HepG2 (cell line): ENCODE data around the gene ATIC. TPM values are rescaled to one million over a fixed set of nuclear protein-coding genes. Genes with fewer than 3 reads are reported as not detected.
A peak's percentile ranks its signal among the peaks of the same experiment; 100 is the strongest.

Experiments used
- ATAC-seq: fragments of 200-7000 bp; cut with Tn5 transposase; 3 replicates; pipeline ENCODE4 v1.9.1; 2020; ENCODE audit warnings: mild to moderate bottlenecking, moderate library complexity
- BruUV-seq: library from RNA; stranded (reverse); fragments of 400-500 nt; replicated peaks from 2 replicates; lab custom pipeline; 2021; lab: Mats Ljungman, UMichigan
- CTCF ChIA-PET: fragments of 300-600 bp; formaldehyde crosslinking; extraction: SDS; loops from one replicate; lab custom pipeline; 2021; ENCODE audit warnings: low total read pairs, inconsistent platforms, low intra/inter-chr PET ratio; lab: Yijun Ruan, JAX
- POLR2A ChIA-PET: fragments of 350-600 bp; sonication (Branson Sonifier 250); formaldehyde crosslinking; loops from one replicate; lab custom pipeline; 2020; ENCODE audit warnings: antibody characterized with exemption, inconsistent platforms; lab: Yijun Ruan, JAX
- DNase-seq: peaks from one replicate; pipeline ENCODE4 v3.0.0-alpha.2; 2015; ENCODE audit warnings: low spot score
- FAIRE-seq: peaks from 3 replicates; lab custom pipeline; 2011; peaks lifted over from hg19 to GRCh38; lab: Jason Lieb, UNC
- H2AFZ ChIP-seq: one replicate; pipeline ENCODE4 v1.6.1; 2011; ENCODE audit warnings: low read length, inconsistent platforms
- H3K27ac ChIP-seq: fragments of 300-600 bp; 3 replicates; pipeline ENCODE4 v1.8.0; 2011; ENCODE audit warnings: mixed run types, mild to moderate bottlenecking, mixed read lengths, low read length, inconsistent platforms; ENCODE audit not compliant: insufficient read depth; ENCODE audit errors: extremely low read length
- H3K27me3 ChIP-seq, 2 experiments: fragments of 200-600 bp in 1 of 2; 2 replicates in 1 of 2; 3 replicates in 1 of 2; pipeline versions ENCODE4 v1.6.0 to v1.8.0; 2011; ENCODE audit warnings: low read length in 2 of 2, mild to moderate bottlenecking in 2 of 2, moderate library complexity in 2 of 2, inconsistent platforms in 1 of 2; ENCODE audit not compliant: insufficient read depth in 2 of 2, control insufficient read depth in 1 of 2
- H3K36me3 ChIP-seq, 2 experiments: fragments of 200-600 bp in 1 of 2; replicated peaks in 1 of 2; 2 replicates in 1 of 2; 3 replicates in 1 of 2; pipeline versions ENCODE4 v1.5.1 to v1.8.0; 2011; ENCODE audit warnings: low read length in 2 of 2, inconsistent platforms in 1 of 2; ENCODE audit not compliant: insufficient read depth in 2 of 2, control insufficient read depth in 1 of 2
- H3K4me1 ChIP-seq: 2 replicates; pipeline ENCODE4 v1.5.1; 2012; ENCODE audit warnings: low read length, inconsistent platforms; ENCODE audit not compliant: insufficient read depth
- H3K4me2 ChIP-seq: 2 replicates; pipeline ENCODE4 v1.6.0; 2011; ENCODE audit warnings: low read depth, low read length, inconsistent platforms
- H3K4me3 ChIP-seq, 3 experiments: fragments of 200-600 bp in 1 of 3; sonication (generic), shearing (Covaris generic) in 1 of 3; replicated peaks in 1 of 3; 2 replicates each; pipeline ENCODE4 v1.5.1; 2011 to 2016; ENCODE audit warnings: low read length in 3 of 3, inconsistent platforms in 2 of 3, low read depth in 2 of 3, mild to moderate bottlenecking in 2 of 3, control low read depth in 1 of 3, mixed read lengths in 1 of 3; ENCODE audit not compliant: insufficient read depth in 1 of 3
- H3K79me2 ChIP-seq: one replicate; pipeline ENCODE4 v1.6.1; 2011; ENCODE audit warnings: low read length, inconsistent platforms; ENCODE audit not compliant: insufficient read depth
- H3K9ac ChIP-seq: 2 replicates; pipeline ENCODE4 v1.6.0; 2011; ENCODE audit warnings: mild to moderate bottlenecking, low read depth, low read length, inconsistent platforms; ENCODE audit not compliant: insufficient read depth
- H3K9me3 ChIP-seq: 2 replicates; pipeline ENCODE4 v1.5.1; 2012; ENCODE audit warnings: mild to moderate bottlenecking, low read length
- H4K20me1 ChIP-seq: 2 replicates; pipeline ENCODE4 v1.6.0; 2011; ENCODE audit warnings: inconsistent platforms, mild to moderate bottlenecking, low read length, moderate library complexity; ENCODE audit not compliant: insufficient read depth
- GFI1 ChIP-seq: sonication (generic); formaldehyde crosslinking; IDR thresholded peaks from 2 replicates; pipeline ENCODE4 v1.5.0; 2020; ENCODE audit warnings: missing genetic modification reagents, mild to moderate bottlenecking, borderline replicate concordance
- HNRNPK ChIP-seq: fragments of 200-400 bp; formaldehyde crosslinking; IDR thresholded peaks from 2 replicates; pipeline ENCODE4 v1.6.1; 2018; ENCODE audit warnings: low read length, low read depth, moderate library complexity, mild to moderate bottlenecking; ENCODE audit not compliant: poor library complexity, severe bottlenecking
- MAFF ChIP-seq: IDR thresholded peaks from 2 replicates; pipeline ENCODE4 v1.6.1; 2011; ENCODE audit warnings: low read depth, low read length, improper control_type of control experiment
- MAFK ChIP-seq, 2 experiments: IDR thresholded peaks in 1 of 2; conservative IDR thresholded peaks in 1 of 2; 2 replicates each; pipeline ENCODE4 v1.6.1; 2011; ENCODE audit warnings: improper control_type of control experiment in 2 of 2, low read length in 2 of 2
- POLR2G ChIP-seq: fragments of 200-400 bp; formaldehyde crosslinking; IDR thresholded peaks from 2 replicates; pipeline ENCODE4 v1.6.1; 2018; ENCODE audit warnings: mild to moderate bottlenecking, low read depth, low read length, moderate library complexity
- RBM22 ChIP-seq: fragments of 200-400 bp; formaldehyde crosslinking; optimal IDR thresholded peaks from 2 replicates; pipeline ENCODE3; 2017; ENCODE audit warnings: mild to moderate bottlenecking, low read length, moderate library complexity
- SOX13 ChIP-seq, 3 experiments: fragments of 450-650 bp in 1 of 3; sonication (generic) in 1 of 3; formaldehyde crosslinking in 1 of 3; IDR thresholded peaks in 2 of 3; conservative IDR thresholded peaks in 1 of 3; 2 replicates each; pipeline versions ENCODE4 v1.5.0 to v1.6.1; 2016 to 2020; ENCODE audit warnings: antibody characterized with exemption in 1 of 3, mild to moderate bottlenecking in 1 of 3, missing compliant biosample characterization in 1 of 3, missing genetic modification reagents in 1 of 3, moderate library complexity in 1 of 3
- SSRP1 ChIP-seq: IDR thresholded peaks from 2 replicates; pipeline ENCODE4 v1.6.1; 2016; ENCODE audit warnings: control low read depth
- ZBTB43 ChIP-seq: sonication (generic); formaldehyde crosslinking; conservative IDR thresholded peaks from 2 replicates; pipeline ENCODE4 v1.4.0; 2020; ENCODE audit warnings: missing genetic modification reagents
- ZFAT ChIP-seq: sonication (generic); formaldehyde crosslinking; conservative IDR thresholded peaks from 2 replicates; pipeline ENCODE4 v1.8.1; 2023; ENCODE audit warnings: missing genetic modification reagents, inconsistent platforms
- ZNF232 ChIP-seq: sonication (generic); formaldehyde crosslinking; IDR thresholded peaks from 2 replicates; pipeline ENCODE4 v1.4.0; 2020; ENCODE audit warnings: missing genetic modification reagents, borderline replicate concordance
- ZNF30 ChIP-seq: sonication (generic); formaldehyde crosslinking; IDR thresholded peaks from 2 replicates; pipeline ENCODE4 v1.5.0; 2020; ENCODE audit warnings: mild to moderate bottlenecking, missing genetic modification reagents
- ZNF44 ChIP-seq: sonication (generic); formaldehyde crosslinking; IDR thresholded peaks from 2 replicates; pipeline ENCODE4 v1.5.1; 2020; ENCODE audit warnings: mild to moderate bottlenecking, missing genetic modification reagents
- WGBS: methylation state at CpG from one replicate; pipeline ENCODE4 v1.1.6; 2017; ENCODE audit warnings: low lambda C conversion rate; 5-methylcytosine and 5-hydroxymethylcytosine counted together
- in situ Hi-C: cut with HindIII; loops from 2 replicates; pipeline ENCODE4 v1.10.0; 2017; ENCODE audit warnings: low pct_unique_long_range_greater_than_20kb; ENCODE audit not compliant: extremely low pct_ligation_motif_present
- intact Hi-C: fragments of 100-400 bp; cut with micrococcal nuclease; formaldehyde crosslinking; loops from one replicate; pipeline ENCODE4 v1.10.0; 2022; ENCODE audit not compliant: unreplicated experiment
- polyA plus RNA-seq, 8 experiments: library from polyadenylated mRNA; depleted of rRNA in 3 of 8; stranded (reverse) in 7 of 8; unstranded in 1 of 8; fragments of >200 nt; fragmentation: Illumina TruSeq in 4 of 8; extraction: Trizol in 4 of 8; gene quantifications; 2 replicates each; pipeline versions ENCODE4 v1.2.1 to v1.2.3, GENCODE V29; 2011 to 2016; ENCODE audit warnings: low read depth in 4 of 8, missing spikeins in 1 of 8, mixed read lengths in 1 of 8; ENCODE audit not compliant: insufficient read depth in 1 of 8
- total RNA-seq, 5 experiments: library from RNA; depleted of rRNA; stranded (reverse); fragments of >200 nt; fragmentation: Illumina TruSeq; extraction: Trizol; gene quantifications; 2 replicates each; pipeline ENCODE4 v1.2.3, GENCODE V29; 2016; ENCODE audit warnings: low read depth in 1 of 5

ATIC gene
- total and polyA plus RNA-seq, 2 of the 13 experiments (the other 11 are each of a cell fraction or from before 2014, with no cell fraction given): 89.8 to 146 TPM

GRCh38 chr2:215356948-215357461 is 45.1 kb downstream of the ATIC start:
- Histone ChIP-seq H3K27me3 (no peaks in the 10 kb centered on the region), H3K9ac (no peak overlapping the region), H3K79me2 (no peaks in the 10 kb centered on the region), H3K4me2 (no peak overlapping the region), H3K9me3 (no peaks in the 10 kb centered on the region), H3K27ac (no peak overlapping the region), H3K4me1 (no peaks in the 10 kb centered on the region), H2AFZ (no peak overlapping the region), H3K36me3 (peaks cover 5 to 17% of the 10 kb centered on the region in 2 experiments; a peak in 4 of 5 replicates), H3K4me3 (no peak overlapping the region), H4K20me1 (peaks cover 11% of the 10 kb centered on the region)
- FAIRE-seq: no peak
- 96% methylated on average over 9 of the region's 9 CpGs for WGBS
- ATAC-seq: peak; percentile 29
- ChIA-PET CTCF (no interaction called here), POLR2A (no interaction called here)
- in situ Hi-C loops: loop anchor here (5.0 kb wide), 1 partner anchor 575 kb away; no protein-coding TSS in a partner anchor
- intact Hi-C loops: no loop called here
- BruUV-seq: no TSS peak
- DNase-seq: no peak
- TF ChIP-seq RBM22 (peak; percentile 86), ZNF30 (CRISPR knock-in tag) (no peak), POLR2G (peak; percentile 66; the same call in 1 of the 2 replicates), GFI1 (CRISPR knock-in tag) (no peak), ZNF232 (CRISPR knock-in tag) (no peak), ZNF44 (CRISPR knock-in tag) (0 out of 2 replicates have a peak, but pooled peaks have one; percentile 35), ZFAT (CRISPR knock-in tag) (no peak)

GRCh38 chr2:215357660-215358059 is 45.8 kb downstream of the ATIC start:
- ChIA-PET CTCF (no interaction called here), POLR2A (no interaction called here)
- Histone ChIP-seq H3K4me2 (no peak overlapping the region), H3K4me1 (no peaks in the 10 kb centered on the region), H2AFZ (no peak overlapping the region), H3K36me3 (peaks cover 10 to 24% of the 10 kb centered on the region in 2 experiments), H3K79me2 (no peaks in the 10 kb centered on the region), H3K9me3 (no peaks in the 10 kb centered on the region), H4K20me1 (peaks cover 18% of the 10 kb centered on the region), H3K27me3 (no peaks in the 10 kb centered on the region), H3K9ac (no peak overlapping the region), H3K27ac (no peak overlapping the region), H3K4me3 (no peak overlapping the region)
- DNase-seq: no peak
- TF ChIP-seq HNRNPK: no peak
- no peak for TF ChIP-seq SSRP1 (CRISPR knock-in tag)
- peak; percentile 48 for TF ChIP-seq MAFF
- TF ChIP-seq ZBTB43: no peak
- TF ChIP-seq MAFK (conservative IDR thresholded peaks at IDR 0.05 in 1 of 2, IDR thresholded peaks at IDR 0.05 in 1 of 2; ENCODE audit: low read length in 2 of 2): peak; percentile 57 to 64
- TF ChIP-seq SOX13 (IDR thresholded peaks at IDR 0.05): no peak
- TF ChIP-seq SOX13 (CRISPR knock-in tag; conservative IDR thresholded peaks at IDR 0.05 in 1 of 2, IDR thresholded peaks at IDR 0.05 in 1 of 2): no peak
- 93% methylated on average over 3 of the region's 3 CpGs for WGBS
- intact Hi-C loops (no loop called here), in situ Hi-C loops (loop anchor here (5.0 kb wide), 1 partner anchor 575 kb away; no protein-coding TSS in a partner anchor)
- BruUV-seq: no TSS peak
- FAIRE-seq: no peak
- no peak for ATAC-seq
